Mucosa of descending colon (tissue), 3 donors: ENCODE measurements around the gene RAD51B. TPM values are rescaled to one million over a fixed set of nuclear protein-coding genes. Genes with fewer than 3 reads are reported as not detected.

Experiments
- ATAC-seq: fragments of 200-7000 bp; cut with Tn5 transposase; one replicate; pipeline ENCODE4 v1.9.1; 2020; ENCODE audit warnings: mild to moderate bottlenecking, moderate library complexity
- DNase-seq, 3 donors: peaks; one replicate each; pipeline ENCODE4 v3.0.0-alpha.2; 2020
- H3K36me3 ChIP-seq: fragments of 200-600 bp; one replicate; pipeline ENCODE4 v1.8.0; 2021; ENCODE audit warnings: low read depth, mild to moderate bottlenecking
- H3K4me1 ChIP-seq: fragments of 200-600 bp; one replicate; pipeline ENCODE4 v1.8.0; 2021; ENCODE audit warnings: low read depth, mild to moderate bottlenecking
- H3K4me3 ChIP-seq: fragments of 200-600 bp; one replicate; pipeline ENCODE4 v1.8.0; 2021; ENCODE audit warnings: mild to moderate bottlenecking
- H3K9me3 ChIP-seq: fragments of 200-600 bp; one replicate; pipeline ENCODE4 v1.8.0; 2021; ENCODE audit warnings: mild to moderate bottlenecking
- intact Hi-C, 2 donors: fragments of 100-400 bp; cut with DNase I in 1 of 2; cut with micrococcal nuclease in 1 of 2; formaldehyde crosslinking; loops; one replicate each; pipeline versions ENCODE4 v1.11.0 to v1.11.1; 2022; cut with DNase I, micrococcal nuclease
- total RNA-seq, 3 donors: library from RNA; stranded (reverse); fragmentation: NEBNext Ultra II Directional in 2 of 3; extraction: Animal tissue kit (Norgen Biotek cat#: 25700) in 2 of 3; gene quantifications; one replicate each; pipeline versions ENCODE4 v1.2.1 to v1.2.4, GENCODE V29; 2021 to 2023
- TF ChIP-seq, protein P1 (sequence below): fragments of 200-600 bp; IDR thresholded peaks from one replicate; pipeline ENCODE4 v1.8.0; 2022; ENCODE audit warnings: antibody characterized with exemption, mild to moderate bottlenecking
- donor health status: DM: no; HTN: no; CAD: no; lungs with moderate emphysema.
- donor health status: DM: no; HTN: no; CAD: no.
- donor health status: DM: no; HTN: yes; CAD: no.

The RAD51B gene
- total RNA-seq, 3 donors from 2014 or later = 15.8 to 23.3 (median 20.9) TPM

DNA sequence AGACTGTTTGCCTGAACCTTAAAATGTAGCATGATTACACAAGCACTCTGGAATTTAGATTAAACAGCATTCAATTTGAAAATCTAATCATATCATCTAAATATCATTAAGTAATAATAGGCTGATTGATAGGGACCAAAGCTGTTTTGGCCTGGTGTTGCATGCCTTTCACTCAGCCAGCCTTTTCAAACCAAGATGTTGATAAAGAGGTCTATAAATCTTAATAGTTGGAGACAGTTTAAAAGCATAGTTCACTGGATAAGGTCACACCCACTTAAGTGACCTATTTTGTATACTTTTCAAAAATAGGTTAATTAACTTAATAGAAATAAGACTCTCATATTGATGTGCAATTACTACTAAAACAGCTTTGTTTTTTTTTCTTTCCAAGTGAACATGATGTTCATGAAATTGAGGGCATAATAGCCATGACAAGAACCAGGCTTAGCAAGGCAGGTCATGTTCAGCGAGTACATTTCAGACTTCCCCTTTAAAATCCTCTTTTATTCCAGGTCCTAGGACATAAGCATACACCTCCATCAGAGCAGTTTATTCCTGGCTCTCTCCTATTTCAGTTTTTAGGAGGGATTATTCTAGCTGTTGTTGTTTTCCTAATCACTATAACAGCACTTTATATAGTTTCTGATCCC lies 349.0 kb downstream of the RAD51B start:
- intact Hi-C loops = no loop called here
- no peak overlapping the region for H3K4me3 ChIP-seq
- TF ChIP-seq, protein P1, sequence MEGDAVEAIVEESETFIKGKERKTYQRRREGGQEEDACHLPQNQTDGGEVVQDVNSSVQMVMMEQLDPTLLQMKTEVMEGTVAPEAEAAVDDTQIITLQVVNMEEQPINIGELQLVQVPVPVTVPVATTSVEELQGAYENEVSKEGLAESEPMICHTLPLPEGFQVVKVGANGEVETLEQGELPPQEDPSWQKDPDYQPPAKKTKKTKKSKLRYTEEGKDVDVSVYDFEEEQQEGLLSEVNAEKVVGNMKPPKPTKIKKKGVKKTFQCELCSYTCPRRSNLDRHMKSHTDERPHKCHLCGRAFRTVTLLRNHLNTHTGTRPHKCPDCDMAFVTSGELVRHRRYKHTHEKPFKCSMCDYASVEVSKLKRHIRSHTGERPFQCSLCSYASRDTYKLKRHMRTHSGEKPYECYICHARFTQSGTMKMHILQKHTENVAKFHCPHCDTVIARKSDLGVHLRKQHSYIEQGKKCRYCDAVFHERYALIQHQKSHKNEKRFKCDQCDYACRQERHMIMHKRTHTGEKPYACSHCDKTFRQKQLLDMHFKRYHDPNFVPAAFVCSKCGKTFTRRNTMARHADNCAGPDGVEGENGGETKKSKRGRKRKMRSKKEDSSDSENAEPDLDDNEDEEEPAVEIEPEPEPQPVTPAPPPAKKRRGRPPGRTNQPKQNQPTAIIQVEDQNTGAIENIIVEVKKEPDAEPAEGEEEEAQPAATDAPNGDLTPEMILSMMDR = no peak
- no peaks in the 10 kb centered on the region for H3K9me3 ChIP-seq
- no peak for ATAC-seq
- H3K36me3 ChIP-seq = no peaks in the 10 kb centered on the region
- peaks cover 32% of the 10 kb centered on the region for H3K4me1 ChIP-seq
- DNase-seq = no peak

DNA sequence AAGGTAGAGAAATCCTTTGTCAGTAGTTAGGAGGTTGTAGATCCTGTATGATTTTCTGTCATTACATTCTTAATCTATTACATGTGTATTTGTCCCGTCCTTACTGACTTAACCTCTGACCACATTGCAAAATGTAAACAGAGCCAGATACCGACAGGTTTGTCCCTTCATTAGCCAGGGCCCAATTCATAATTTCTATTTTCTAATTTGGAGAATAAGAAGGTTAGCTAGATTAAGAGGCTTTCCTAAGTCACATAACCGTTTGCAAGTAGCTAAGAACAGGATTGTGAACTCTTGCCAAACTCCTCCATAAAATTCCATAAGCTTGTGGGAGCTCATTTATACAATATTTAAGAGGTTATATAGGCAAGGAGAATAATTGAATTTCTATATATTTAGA lies 352.6 kb downstream of the RAD51B start:
- Histone ChIP-seq H3K9me3 (no peaks in the 10 kb centered on the region), H3K4me1 (peaks cover 27% of the 10 kb centered on the region), H3K4me3 (no peak overlapping the region), H3K36me3 (no peaks in the 10 kb centered on the region)
- peak; percentile 17 for ATAC-seq
- intact Hi-C loops = no loop called here
- DNase-seq = no peak
- TF ChIP-seq, protein P1 = no peak

DNA sequence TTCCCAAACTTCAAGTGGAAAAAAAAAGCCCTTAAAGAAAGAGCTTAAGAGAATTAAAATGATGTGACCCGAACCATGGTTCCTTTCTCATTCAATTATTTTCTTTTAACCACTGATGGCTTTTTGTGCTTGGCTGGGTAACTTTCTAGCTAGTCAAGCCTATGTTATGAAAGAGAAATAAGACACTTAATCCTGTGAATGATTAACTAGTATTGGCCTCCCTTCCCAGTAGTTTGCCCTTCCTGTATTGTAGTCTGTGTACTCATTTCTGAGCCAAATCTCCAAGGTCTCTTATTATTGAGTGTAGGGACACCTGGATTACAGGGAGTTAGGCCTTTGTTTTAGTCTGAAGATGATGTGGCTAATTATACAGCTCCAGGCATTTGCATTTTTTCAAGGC lies 353.0 kb downstream of the RAD51B start:
- intact Hi-C loops = no loop called here
- Histone ChIP-seq H3K9me3 (no peaks in the 10 kb centered on the region), H3K4me1 (peaks cover 27% of the 10 kb centered on the region), H3K4me3 (no peak overlapping the region), H3K36me3 (no peaks in the 10 kb centered on the region)
- ATAC-seq (peak; percentile 96), DNase-seq (no peak)
- TF ChIP-seq, protein P1 = no peak

DNA sequence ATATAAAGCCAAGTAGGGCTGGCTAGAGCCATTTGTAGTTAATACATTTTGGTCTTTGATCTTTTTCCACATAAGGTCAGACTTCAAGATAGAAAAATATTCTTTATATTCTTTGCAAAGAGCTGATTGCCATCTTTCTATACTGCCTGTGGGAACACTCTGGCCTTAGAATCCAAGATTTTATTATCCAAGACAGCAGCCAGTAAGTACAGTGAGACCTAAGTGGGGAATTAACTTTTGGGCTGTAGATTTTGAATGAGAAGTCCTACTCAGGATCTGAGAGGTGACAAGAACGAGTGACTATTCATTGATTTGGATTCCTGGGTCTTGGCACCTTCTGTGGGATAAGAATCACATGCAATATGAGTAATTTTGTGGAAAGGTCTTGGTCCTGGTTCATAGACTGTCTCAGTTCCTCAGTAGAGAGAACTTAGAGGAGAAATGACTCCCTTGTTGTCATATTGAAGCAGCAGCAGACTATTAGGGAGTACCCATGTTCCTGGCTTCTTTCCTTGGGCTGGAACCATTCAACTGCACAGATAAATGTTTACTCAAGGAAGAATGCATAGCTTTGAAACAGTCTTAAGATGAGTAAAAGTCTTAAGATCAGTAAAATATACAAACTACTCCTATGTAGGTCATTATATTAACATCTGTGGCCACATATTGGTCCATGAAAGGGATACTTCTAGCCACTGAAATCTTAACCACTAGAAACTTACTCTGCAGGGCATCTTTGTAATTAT lies 353.8 kb downstream of the RAD51B start:
- DNase-seq (no peak), ATAC-seq (no peak)
- TF ChIP-seq, protein P1 = no peak
- Histone ChIP-seq H3K4me1 (peaks cover 21% of the 10 kb centered on the region), H3K36me3 (no peaks in the 10 kb centered on the region), H3K9me3 (no peaks in the 10 kb centered on the region), H3K4me3 (no peak overlapping the region)
- intact Hi-C loops = no loop called here

DNA sequence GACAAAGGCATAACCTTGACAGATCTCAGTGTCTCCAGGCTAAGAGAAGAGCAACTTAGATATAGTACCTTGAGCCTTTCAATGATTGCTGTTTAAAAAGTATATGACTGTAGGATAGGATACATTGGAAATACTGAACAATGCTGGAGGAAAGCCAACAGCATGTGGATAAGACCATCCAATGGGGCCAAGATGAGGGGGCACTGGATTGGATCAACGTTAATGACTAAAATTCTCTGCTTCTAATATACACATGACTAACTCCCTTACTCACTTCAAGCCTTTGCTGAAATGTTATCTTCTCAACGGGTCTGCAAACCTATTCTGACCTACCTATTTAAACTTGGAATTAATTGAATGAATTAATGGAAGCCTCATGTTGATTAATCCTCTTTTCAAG lies 354.9 kb downstream of the RAD51B start:
- no peak for ATAC-seq
- Histone ChIP-seq H3K9me3 (no peaks in the 10 kb centered on the region), H3K4me1 (peaks cover 15% of the 10 kb centered on the region)

More for the DNA sequence above, 354.9 kb downstream of the RAD51B start:
- DNase-seq = no peak
- intact Hi-C loops = no loop called here
- Histone ChIP-seq H3K36me3 (no peaks in the 10 kb centered on the region), H3K4me3 (no peak overlapping the region)
- TF ChIP-seq, protein P1 = no peak
